Epidermal melanocyte (primary cell): ENCODE measurements around the gene JAG1.
"Not testable (repeated sequence)": the region's sequence is repeated elsewhere in the genome, so short reads cannot be mapped to it uniquely, and the experiment has no call there.

ENCODE experiments used
- DNase-seq: peaks from one replicate; pipeline ENCODE4 v3.0.0; 2011; ENCODE audit warnings: low spot score; ENCODE audit not compliant: insufficient read length

Gene JAG1

GRCh38 chr20:10639077-10639736 is 34.6 kb downstream of the JAG1 start:
- DNase-seq = no peak

- no peak for DNase-seq
Observed at GRCh38 chr20:10637563-10637962, 36.2 kb downstream of the JAG1 start.

GRCh38 chr20:10637031-10637559 is 36.7 kb downstream of the JAG1 start:
- no peak for DNase-seq

- DNase-seq = no peak
Observed at GRCh38 chr20:10636326-10636818, 37.4 kb downstream of the JAG1 start.

- no peak for DNase-seq
Observed at GRCh38 chr20:10635476-10636208, 38.2 kb downstream of the JAG1 start.

- no peak for DNase-seq
Observed at GRCh38 chr20:10634683-10635411, 39.0 kb downstream of the JAG1 start.

GRCh38 chr20:10634211-10634610 is 39.6 kb downstream of the JAG1 start:
- DNase-seq = no peak

- no peak for DNase-seq
Observed at GRCh38 chr20:10633718-10634117, 40.1 kb downstream of the JAG1 start.

GRCh38 chr20:10632721-10633509 is 40.9 kb downstream of the JAG1 start:
- DNase-seq = no peak

- DNase-seq = no peak
Observed at GRCh38 chr20:10631126-10631525, 42.7 kb downstream of the JAG1 start.

- DNase-seq = no peak
Observed at GRCh38 chr20:10629946-10630650, 43.7 kb downstream of the JAG1 start.

- DNase-seq = no peak
Observed at GRCh38 chr20:10626896-10627295, 46.9 kb downstream of the JAG1 start.

- no peak for DNase-seq
Observed at GRCh38 chr20:10625641-10626040, 48.2 kb downstream of the JAG1 start.

- no peak for DNase-seq
Observed at GRCh38 chr20:10622657-10623418, 51.0 kb downstream of the JAG1 start.

- no peak for DNase-seq
Observed at GRCh38 chr20:10621149-10621548, 52.6 kb downstream of the JAG1 start.

- DNase-seq = no peak
Observed at GRCh38 chr20:10619427-10619826, 54.4 kb downstream of the JAG1 start.

GRCh38 chr20:10618611-10619245 is 55.1 kb downstream of the JAG1 start:
- DNase-seq = no peak

GRCh38 chr20:10617549-10618133 is 56.2 kb downstream of the JAG1 start:
- DNase-seq = not testable (repeated sequence)

- DNase-seq = no peak
Observed at GRCh38 chr20:10616212-10616611, 57.6 kb downstream of the JAG1 start.
